K562 (cell line): ENCODE measurements around the gene MYO10. TPM values are rescaled to one million over a fixed set of nuclear protein-coding genes. Genes with fewer than 3 reads are reported as not detected.

Experiments used
- ATAC-seq: fragments of 200-7000 bp; cut with Tn5 transposase; 3 replicates; pipeline ENCODE4 v1.9.1; 2020; ENCODE audit warnings: moderate library complexity
- BruUV-seq: library from RNA; stranded (reverse); fragments of 400-500 nt; replicated peaks from 2 replicates; lab custom pipeline; 2021; lab: Mats Ljungman, UMichigan
- CTCF ChIA-PET: fragments of 300-600 bp; formaldehyde crosslinking; extraction: SDS; loops from one replicate; lab custom pipeline; 2021; ENCODE audit warnings: low intra/inter-chr PET ratio; lab: Yijun Ruan, JAX
- POLR2A ChIA-PET: fragments of 300-600, 350-650 bp; sonication (Branson Sonifier 250); formaldehyde crosslinking; extraction: SDS; loops from one replicate; lab custom pipeline; 2021; ENCODE audit warnings: antibody characterized with exemption, inconsistent platforms; lab: Yijun Ruan, JAX
- DNase-seq, 4 experiments: peaks; one replicate each; pipeline versions ENCODE4 v3.0.0 to v3.0.0-alpha.2; 2011 to 2018; ENCODE audit warnings: low spot score in 3 of 4, mixed read lengths in 3 of 4; ENCODE audit errors: extremely low read depth in 1 of 4
- FAIRE-seq: peaks from 2 replicates; lab custom pipeline; 2011; peaks lifted over from hg19 to GRCh38; lab: Jason Lieb, UNC
- H2AFZ ChIP-seq: 2 replicates; pipeline ENCODE4 v1.6.0; 2011; ENCODE audit warnings: low read depth, low read length, control low read depth, inconsistent platforms
- H3K27ac ChIP-seq: fragments of 200-600 bp; 3 replicates; pipeline ENCODE4 v1.8.0; 2011; ENCODE audit warnings: low read depth, mild to moderate bottlenecking, control low read depth, inconsistent platforms, low read length, moderate library complexity, mixed read lengths; ENCODE audit errors: extremely low read depth
- H3K27me3 ChIP-seq, 2 experiments: fragments of 300-600 bp in 1 of 2; 2 replicates in 1 of 2; 3 replicates in 1 of 2; pipeline versions ENCODE4 v1.6.0 to v1.8.0; 2011; ENCODE audit warnings: inconsistent platforms in 2 of 2, low read length in 2 of 2, mild to moderate bottlenecking in 1 of 2, mixed read lengths in 1 of 2, moderate library complexity in 1 of 2; ENCODE audit not compliant: control insufficient read depth in 2 of 2, insufficient read depth in 2 of 2
- H3K36me3 ChIP-seq: fragments of 300-600 bp; 3 replicates; pipeline ENCODE4 v1.8.0; 2011; ENCODE audit warnings: mild to moderate bottlenecking, low read length, inconsistent platforms; ENCODE audit not compliant: control insufficient read depth, insufficient read depth
- H3K4me1 ChIP-seq, 2 experiments: fragments of 200-600 bp in 1 of 2; replicated peaks in 1 of 2; 2 replicates in 1 of 2; 3 replicates in 1 of 2; pipeline versions ENCODE4 v1.5.1 to v1.8.0; 2011; ENCODE audit warnings: inconsistent platforms in 2 of 2, low read length in 2 of 2, mild to moderate bottlenecking in 1 of 2, mixed read lengths in 1 of 2, moderate library complexity in 1 of 2; ENCODE audit not compliant: control insufficient read depth in 2 of 2, insufficient read depth in 2 of 2
- H3K4me2 ChIP-seq: 2 replicates; pipeline ENCODE4 v1.6.1; 2011; ENCODE audit warnings: low read length, control low read depth, inconsistent platforms, mixed read lengths; ENCODE audit not compliant: insufficient read depth
- H3K4me3 ChIP-seq: fragments of 200-600 bp; sonication (generic), shearing (Covaris generic); 2 replicates; pipeline ENCODE4 v1.5.1; 2016; ENCODE audit warnings: control low read depth, inconsistent platforms
- H3K79me2 ChIP-seq: fragments of 200-600 bp; 3 replicates; pipeline ENCODE4 v1.8.0; 2011; ENCODE audit warnings: low read length, inconsistent platforms; ENCODE audit not compliant: control insufficient read depth, insufficient read depth
- H3K9ac ChIP-seq, 2 experiments: 2 replicates each; pipeline versions ENCODE4 v1.6.0 to v1.6.1; 2011; ENCODE audit warnings: low read depth in 2 of 2, low read length in 2 of 2, control low read depth in 1 of 2, inconsistent platforms in 1 of 2, mild to moderate bottlenecking in 1 of 2, mixed read lengths in 1 of 2; ENCODE audit not compliant: insufficient read depth in 1 of 2
- H3K9me1 ChIP-seq: one replicate; pipeline ENCODE4 v1.6.0; 2011; ENCODE audit warnings: inconsistent platforms, mild to moderate bottlenecking, low read length, moderate library complexity; ENCODE audit not compliant: control insufficient read depth, insufficient read depth
- H3K9me3 ChIP-seq: replicated peaks from 2 replicates; pipeline ENCODE4 v1.5.1; 2011; ENCODE audit warnings: low read depth, low read length, inconsistent platforms; ENCODE audit not compliant: control insufficient read depth, insufficient read depth
- H4K20me1 ChIP-seq: replicated peaks from 2 replicates; pipeline ENCODE4 v1.6.1; 2011; ENCODE audit warnings: low read length, inconsistent platforms, mixed read lengths; ENCODE audit not compliant: control insufficient read depth, insufficient read depth
- CHD7 ChIP-seq: fragments of 200-600 bp; sonication (generic); IDR thresholded peaks from one replicate; pipeline ENCODE4 v1.6.1; 2012; ENCODE audit warnings: mild to moderate bottlenecking, low read depth, low read length, inconsistent platforms
- FOXJ2 ChIP-seq: fragments of 200-800 bp; sonication (Bioruptor generic); IDR thresholded peaks from 2 replicates; pipeline ENCODE4 v1.6.1; 2016; ENCODE audit warnings: missing genetic modification characterization, missing compliant biosample characterization
- XRCC5 ChIP-seq: fragments of 200-400 bp; formaldehyde crosslinking; IDR thresholded peaks from 2 replicates; pipeline ENCODE4 v1.6.1; 2017; ENCODE audit warnings: low read depth, mild to moderate bottlenecking, low read length
- WGBS: fragments of 100-300 bp; shearing (Covaris generic); methylation state at CpG from one replicate; pipeline ENCODE4 v1.1.6; 2016; ENCODE audit warnings: low coverage, mixed read lengths; ENCODE audit not compliant: insufficient coverage; ENCODE audit errors: missing lambda C conversion rate; 5-methylcytosine and 5-hydroxymethylcytosine counted together
- in situ Hi-C: fragments of 300-500 bp; cut with MboI; formaldehyde crosslinking; loops from 4 replicates; pipeline ENCODE4 v1.15.0; 2018; ENCODE audit warnings: inconsistent platforms, mixed read lengths
- intact Hi-C: fragments of 100-400 bp; cut with micrococcal nuclease; formaldehyde crosslinking; loops from 2 replicates; pipeline ENCODE4 v1.14.2; 2022
- polyA plus RNA-seq, 8 experiments: library from polyadenylated mRNA; depleted of rRNA in 4 of 8; stranded (reverse) in 5 of 8; unstranded in 3 of 8; fragments of >200 nt; fragmentation: Nextera tagmentation in 2 of 8; fragmentation: Illumina TruSeq in 1 of 8; extraction: Ambion mirVana in 2 of 8; extraction: Trizol in 1 of 8; gene quantifications; 2 replicates each; pipeline versions ENCODE4 v1.2.1 to v1.2.3, GENCODE V29; 2011 to 2014; ENCODE audit warnings: inconsistent platforms in 1 of 8, missing spikeins in 1 of 8
- total RNA-seq, 7 experiments: library from RNA; depleted of rRNA in 6 of 7; stranded (reverse); fragments of >200 nt in 6 of 7; fragmentation: Illumina TruSeq in 2 of 7; extraction: Trizol in 2 of 7; gene quantifications; 2 replicates each; pipeline versions ENCODE4 v1.2.1 to v1.2.3, GENCODE V29; 2011 to 2021; ENCODE audit warnings: low replicate concordance in 1 of 7

Gene MYO10
- total and polyA plus RNA-seq, 9 of the 15 experiments (the other 6 are each of a cell fraction or from before 2014, with no cell fraction given): 0.04 to 0.24 TPM; not detected in 7

- no TSS peak for BruUV-seq
- intact Hi-C loops: no loop called here
- no peaks in the 10 kb centered on the region for H3K9me1 ChIP-seq
- no peak overlapping the region for H3K27ac ChIP-seq
- H3K9ac ChIP-seq: no peak overlapping the region
- POLR2A ChIA-PET: interaction anchor here (0.6 to 1.0 kb wide), 2 partner anchors 21 to 293 kb away, joined by 3 read pairs; no protein-coding TSS in a partner anchor
- H3K4me1 ChIP-seq: no peaks in the 10 kb centered on the region
- TF ChIP-seq CHD7 (no peak), XRCC5 (no peak), FOXJ2 (no peak)
- TF ChIP-seq, all 486 proteins: peak for 0
- no peak overlapping the region for H3K4me3 ChIP-seq
- CTCF ChIA-PET: interaction anchor here (0.6 kb wide), 1 partner anchor 131 kb away, joined by 3 read pairs; no protein-coding TSS in a partner anchor
- in situ Hi-C loops: no loop called here
- no peak overlapping the region for H2AFZ ChIP-seq
- no peak overlapping the region for H3K4me2 ChIP-seq
- H3K27me3 ChIP-seq: no peaks in the 10 kb centered on the region
- FAIRE-seq: no peak
- no peak for DNase-seq
- no peaks in the 10 kb centered on the region for H4K20me1 ChIP-seq
- no peaks in the 10 kb centered on the region for H3K79me2 ChIP-seq
- WGBS: 0% methylated on average over 8 of the region's 8 CpGs
- no peaks in the 10 kb centered on the region for H3K9me3 ChIP-seq
- no peak for ATAC-seq
- H3K36me3 ChIP-seq: no peaks in the 10 kb centered on the region
Observed at GRCh38 chr5:16886793-16887345, 49.2 kb downstream of the MYO10 start.
